Measurements from ENCODE around the gene SLIT3. TPM values are rescaled to one million over a fixed set of nuclear protein-coding genes. Genes with fewer than 3 reads are reported as not detected.
A peak's percentile ranks its signal among the peaks of the same experiment; 100 is the strongest.

Gene SLIT3
- total and polyA plus RNA-seq, 2 experiments from 2014 or later: 58.4 to 96.7 TPM

- Histone ChIP-seq H4K20me1 (ENCODE audit: insufficient read depth, poor library complexity, severe bottlenecking) (no peaks in the 10 kb centered on the region), H3K27me3 (no peaks in the 10 kb centered on the region), H3K4me1 (ENCODE audit: insufficient read depth) (peaks cover 14% of the 10 kb centered on the region), H3K27ac (no peak overlapping the region), H3K79me2 (no peaks in the 10 kb centered on the region), H2AFZ (no peak overlapping the region), H3K4me3 (no peak overlapping the region), H3K4me2 (no peak overlapping the region), H3K36me3 (replicated peaks; ENCODE audit: insufficient read depth, low read depth) (no peaks in the 10 kb centered on the region), H3K9me3 (ENCODE audit: low read depth) (no peaks in the 10 kb centered on the region), H3K9me2 (replicated peaks; ENCODE audit: insufficient read depth) (no peaks in the 10 kb centered on the region)
- 91% methylated on average over 3 of the region's 3 CpGs for WGBS (ENCODE audit: low lambda C conversion rate, missing lambda C conversion rate)
- TF ChIP-seq EZH2phosphoT487 (IDR thresholded peaks at IDR 0.05; ENCODE audit: low read depth, severe bottlenecking, unreplicated experiment) (no peak), EZH2 (IDR thresholded peaks at IDR 0.05; ENCODE audit: borderline replicate concordance) (no peak), CTCF (IDR thresholded peaks at IDR 0.05; ENCODE audit: poor library complexity) (no peak)
- no peak for DNase-seq (ENCODE audit: low spot score)
These were observed 366.8 kb downstream of the SLIT3 start for GRCh38 chr5:168934169-168934568.

GRCh38 chr5:168932400-168933189 is 368.3 kb downstream of the SLIT3 start:
- DNase-seq (ENCODE audit: low spot score): no peak
- H3K27me3 ChIP-seq: no peaks in the 10 kb centered on the region
- 85% methylated on average over 10 of the region's 10 CpGs for WGBS (ENCODE audit: low lambda C conversion rate, missing lambda C conversion rate)

GRCh38 chr5:168931638-168932345 is 369.1 kb downstream of the SLIT3 start:
- no peaks in the 10 kb centered on the region for H3K9me2 ChIP-seq (replicated peaks; ENCODE audit: insufficient read depth)
- H3K27me3 ChIP-seq: no peaks in the 10 kb centered on the region
- peak overlapping the region; percentile 29 for H3K27ac ChIP-seq
- H4K20me1 ChIP-seq (ENCODE audit: insufficient read depth, poor library complexity, severe bottlenecking): no peaks in the 10 kb centered on the region
- no peaks in the 10 kb centered on the region for H3K9me3 ChIP-seq (ENCODE audit: low read depth)
- peak; percentile 36 for DNase-seq (ENCODE audit: low spot score)
- no peaks in the 10 kb centered on the region for H3K79me2 ChIP-seq
- no peak overlapping the region for H3K4me3 ChIP-seq
- 80% methylated on average over 8 of the region's 8 CpGs for WGBS (ENCODE audit: low lambda C conversion rate, missing lambda C conversion rate)
- TF ChIP-seq EZH2 (IDR thresholded peaks at IDR 0.05; ENCODE audit: borderline replicate concordance): no peak
- H3K4me1 ChIP-seq (ENCODE audit: insufficient read depth): peaks cover 8% of the 10 kb centered on the region
- no peaks in the 10 kb centered on the region for H3K36me3 ChIP-seq (replicated peaks; ENCODE audit: insufficient read depth, low read depth)
- no peak overlapping the region for H2AFZ ChIP-seq
- no peak overlapping the region for H3K4me2 ChIP-seq

More at GRCh38 chr5:168932400-168933189, 368.3 kb downstream of the SLIT3 start:
- Histone ChIP-seq H4K20me1 (ENCODE audit: insufficient read depth, poor library complexity, severe bottlenecking) (no peaks in the 10 kb centered on the region), H3K79me2 (no peaks in the 10 kb centered on the region), H2AFZ (no peak overlapping the region), H3K27ac (no peak overlapping the region), H3K4me1 (ENCODE audit: insufficient read depth) (peaks cover 8% of the 10 kb centered on the region), H3K9me2 (replicated peaks; ENCODE audit: insufficient read depth) (no peaks in the 10 kb centered on the region), H3K4me3 (no peak overlapping the region), H3K36me3 (replicated peaks; ENCODE audit: insufficient read depth, low read depth) (no peaks in the 10 kb centered on the region), H3K4me2 (no peak overlapping the region), H3K9me3 (ENCODE audit: low read depth) (no peaks in the 10 kb centered on the region)
- TF ChIP-seq EZH2 (IDR thresholded peaks at IDR 0.05; ENCODE audit: borderline replicate concordance): no peak
- no peak for TF ChIP-seq CTCF (IDR thresholded peaks at IDR 0.05; ENCODE audit: poor library complexity)
- no peak for TF ChIP-seq EZH2phosphoT487 (IDR thresholded peaks at IDR 0.05; ENCODE audit: low read depth, severe bottlenecking, unreplicated experiment)

- Histone ChIP-seq H3K4me2 (no peak overlapping the region), H3K4me1 (ENCODE audit: insufficient read depth) (no peaks in the 10 kb centered on the region), H3K27ac (no peak overlapping the region), H3K4me3 (no peak overlapping the region), H3K36me3 (replicated peaks; ENCODE audit: insufficient read depth, low read depth) (no peaks in the 10 kb centered on the region), H3K9me3 (ENCODE audit: low read depth) (no peaks in the 10 kb centered on the region), H3K9me2 (replicated peaks; ENCODE audit: insufficient read depth) (no peaks in the 10 kb centered on the region), H3K27me3 (no peaks in the 10 kb centered on the region), H3K79me2 (no peaks in the 10 kb centered on the region), H2AFZ (no peak overlapping the region), H4K20me1 (ENCODE audit: insufficient read depth, poor library complexity, severe bottlenecking) (no peaks in the 10 kb centered on the region)
- WGBS (ENCODE audit: low lambda C conversion rate, missing lambda C conversion rate): 91% methylated on average over 7 of the region's 7 CpGs
- TF ChIP-seq EZH2phosphoT487 (IDR thresholded peaks at IDR 0.05; ENCODE audit: low read depth, severe bottlenecking, unreplicated experiment) (no peak), CTCF (IDR thresholded peaks at IDR 0.05; ENCODE audit: poor library complexity) (no peak)
- DNase-seq (ENCODE audit: low spot score): no peak
These were observed 371.3 kb downstream of the SLIT3 start for GRCh38 chr5:168929656-168930055.
